Measurements from ENCODE around the gene SLC39A1.

DNA sequence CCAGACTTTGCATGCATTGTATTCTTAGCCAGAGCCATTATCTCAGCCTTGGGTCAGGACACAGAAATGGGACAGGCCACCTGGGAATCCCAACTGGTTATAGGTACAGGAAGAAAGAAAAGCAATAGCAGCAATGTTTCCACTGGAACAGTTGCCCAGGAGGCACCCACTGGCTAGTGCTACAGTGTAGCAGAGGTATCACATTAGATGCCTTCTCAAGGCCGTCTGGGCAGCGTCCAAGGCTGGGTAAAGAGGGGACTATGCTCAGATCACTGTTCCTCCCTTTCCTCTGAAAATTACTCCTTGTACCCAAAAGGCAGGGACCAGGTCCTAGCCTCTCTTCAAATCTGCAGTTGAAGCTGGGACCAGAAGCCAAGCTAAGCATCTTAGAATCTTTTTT lies 7.0 kb upstream of the SLC39A1 start:
- TF ChIP-seq, protein P1, sequence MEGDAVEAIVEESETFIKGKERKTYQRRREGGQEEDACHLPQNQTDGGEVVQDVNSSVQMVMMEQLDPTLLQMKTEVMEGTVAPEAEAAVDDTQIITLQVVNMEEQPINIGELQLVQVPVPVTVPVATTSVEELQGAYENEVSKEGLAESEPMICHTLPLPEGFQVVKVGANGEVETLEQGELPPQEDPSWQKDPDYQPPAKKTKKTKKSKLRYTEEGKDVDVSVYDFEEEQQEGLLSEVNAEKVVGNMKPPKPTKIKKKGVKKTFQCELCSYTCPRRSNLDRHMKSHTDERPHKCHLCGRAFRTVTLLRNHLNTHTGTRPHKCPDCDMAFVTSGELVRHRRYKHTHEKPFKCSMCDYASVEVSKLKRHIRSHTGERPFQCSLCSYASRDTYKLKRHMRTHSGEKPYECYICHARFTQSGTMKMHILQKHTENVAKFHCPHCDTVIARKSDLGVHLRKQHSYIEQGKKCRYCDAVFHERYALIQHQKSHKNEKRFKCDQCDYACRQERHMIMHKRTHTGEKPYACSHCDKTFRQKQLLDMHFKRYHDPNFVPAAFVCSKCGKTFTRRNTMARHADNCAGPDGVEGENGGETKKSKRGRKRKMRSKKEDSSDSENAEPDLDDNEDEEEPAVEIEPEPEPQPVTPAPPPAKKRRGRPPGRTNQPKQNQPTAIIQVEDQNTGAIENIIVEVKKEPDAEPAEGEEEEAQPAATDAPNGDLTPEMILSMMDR (IDR thresholded peaks at IDR 0.05; ENCODE audit: extremely low read depth in 1 of 2, insufficient read depth in 1 of 2, low read depth in 1 of 2, low read length in 2 of 2) = no peak
- no peak for TF ChIP-seq POLR2AphosphoS5 (IDR thresholded peaks at IDR 0.05; ENCODE audit: insufficient read depth, low read depth, low read length)
- TF ChIP-seq JUN (IDR thresholded peaks at IDR 0.05; ENCODE audit: borderline replicate concordance, insufficient read depth, insufficient read length, low read depth) = no peak
- TF ChIP-seq POLR2A (IDR thresholded peaks at IDR 0.05; ENCODE audit: low read depth, low read length) = no peak
- TF ChIP-seq EZH2 (IDR thresholded peaks at IDR 0.05; ENCODE audit: borderline replicate concordance, low read depth, low read length, severe bottlenecking) = no peak
- TF ChIP-seq GATA2 (IDR thresholded peaks at IDR 0.05; ENCODE audit: insufficient read depth, insufficient read length, low read depth, low read length) = no peak
- TF ChIP-seq, protein P2, sequence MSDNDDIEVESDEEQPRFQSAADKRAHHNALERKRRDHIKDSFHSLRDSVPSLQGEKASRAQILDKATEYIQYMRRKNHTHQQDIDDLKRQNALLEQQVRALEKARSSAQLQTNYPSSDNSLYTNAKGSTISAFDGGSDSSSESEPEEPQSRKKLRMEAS (IDR thresholded peaks at IDR 0.05; ENCODE audit: insufficient read depth, insufficient read length) = no peak
- TF ChIP-seq MYC (IDR thresholded peaks at IDR 0.05; ENCODE audit: low read depth, low read length) = no peak
